AG10803 (cell line): ENCODE data around the gene ARHGEF16.
A peak's percentile ranks its signal among the peaks of the same experiment; 100 is the strongest.

ENCODE experiments used
- DNase-seq: peaks from one replicate; pipeline ENCODE4 v3.0.0; 2010; ENCODE audit warnings: low read depth
- H3K4me3 ChIP-seq: 2 replicates; pipeline ENCODE4 v1.5.1; 2011; ENCODE audit warnings: mild to moderate bottlenecking, low read length, control low read depth
- TF ChIP-seq, protein P1 (sequence below): conservative IDR thresholded peaks from 2 replicates; pipeline ENCODE4 v1.5.1; 2011; ENCODE audit warnings: mild to moderate bottlenecking, low read length, control low read depth, inconsistent platforms

ARHGEF16 gene

DNA sequence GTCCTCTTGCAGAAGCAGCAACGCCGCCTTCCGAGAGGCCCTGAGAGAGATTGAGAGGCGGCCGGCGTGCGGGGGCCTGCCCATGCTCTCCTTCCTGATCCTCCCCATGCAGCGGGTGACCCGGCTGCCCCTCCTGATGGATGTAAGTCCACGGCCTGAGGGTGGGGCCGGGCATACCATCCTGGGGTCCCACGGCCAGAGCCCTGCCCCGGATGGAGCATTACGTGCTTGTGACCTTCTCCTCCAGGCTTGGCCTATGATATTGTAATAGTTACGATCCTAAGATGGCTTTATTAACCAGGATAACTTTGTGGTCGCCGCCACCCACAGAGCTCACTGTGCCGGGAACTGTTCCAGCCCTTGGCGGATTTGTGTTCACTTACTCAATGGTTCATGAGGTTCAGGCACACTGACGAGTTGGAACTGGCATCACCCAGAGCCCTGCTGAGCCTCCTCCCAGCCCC is 18.9 kb downstream of the ARHGEF16 start:
- H3K4me3 ChIP-seq: no peak overlapping the region
- TF ChIP-seq, protein P1, sequence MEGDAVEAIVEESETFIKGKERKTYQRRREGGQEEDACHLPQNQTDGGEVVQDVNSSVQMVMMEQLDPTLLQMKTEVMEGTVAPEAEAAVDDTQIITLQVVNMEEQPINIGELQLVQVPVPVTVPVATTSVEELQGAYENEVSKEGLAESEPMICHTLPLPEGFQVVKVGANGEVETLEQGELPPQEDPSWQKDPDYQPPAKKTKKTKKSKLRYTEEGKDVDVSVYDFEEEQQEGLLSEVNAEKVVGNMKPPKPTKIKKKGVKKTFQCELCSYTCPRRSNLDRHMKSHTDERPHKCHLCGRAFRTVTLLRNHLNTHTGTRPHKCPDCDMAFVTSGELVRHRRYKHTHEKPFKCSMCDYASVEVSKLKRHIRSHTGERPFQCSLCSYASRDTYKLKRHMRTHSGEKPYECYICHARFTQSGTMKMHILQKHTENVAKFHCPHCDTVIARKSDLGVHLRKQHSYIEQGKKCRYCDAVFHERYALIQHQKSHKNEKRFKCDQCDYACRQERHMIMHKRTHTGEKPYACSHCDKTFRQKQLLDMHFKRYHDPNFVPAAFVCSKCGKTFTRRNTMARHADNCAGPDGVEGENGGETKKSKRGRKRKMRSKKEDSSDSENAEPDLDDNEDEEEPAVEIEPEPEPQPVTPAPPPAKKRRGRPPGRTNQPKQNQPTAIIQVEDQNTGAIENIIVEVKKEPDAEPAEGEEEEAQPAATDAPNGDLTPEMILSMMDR: no peak
- DNase-seq: peak; percentile 93

DNA sequence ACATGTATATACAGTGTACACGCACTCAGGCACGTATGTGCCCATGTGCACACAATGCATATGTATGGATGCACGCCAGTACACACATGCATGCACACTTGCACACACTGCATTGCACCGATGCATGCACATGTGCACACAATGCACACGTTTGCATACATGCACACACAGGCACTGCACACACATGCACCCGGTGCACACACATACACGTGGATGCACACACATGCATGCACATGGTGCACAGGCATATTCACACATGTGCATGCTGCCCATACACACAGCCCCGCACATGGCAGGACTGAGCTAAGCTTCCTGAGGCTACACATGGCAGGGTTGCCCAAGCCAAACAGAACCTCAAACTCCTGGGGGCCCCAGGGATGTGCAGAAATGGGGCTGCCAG is 19.6 kb downstream of the ARHGEF16 start:
- no peak for DNase-seq
- TF ChIP-seq, protein P1: no peak
- H3K4me3 ChIP-seq: no peak overlapping the region

DNA sequence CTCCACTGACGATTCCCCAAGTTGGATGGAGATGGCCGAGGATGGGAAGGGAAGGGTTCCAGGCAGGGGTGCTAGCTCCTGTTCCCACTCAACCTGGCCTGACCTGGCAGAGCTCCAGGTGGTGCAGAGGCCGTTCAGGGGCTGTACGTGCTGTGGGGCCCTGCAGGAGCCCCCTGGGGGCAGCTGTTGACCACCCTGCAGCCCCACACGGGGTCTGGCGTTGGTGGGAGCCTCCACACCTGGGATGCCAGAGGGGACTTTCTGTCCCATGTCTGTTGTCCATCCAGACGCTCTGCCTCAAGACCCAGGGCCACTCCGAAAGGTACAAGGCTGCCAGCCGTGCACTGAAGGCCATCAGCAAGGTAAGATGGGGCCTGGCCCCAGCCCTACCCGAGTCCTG is 20.0 kb downstream of the ARHGEF16 start:
- TF ChIP-seq, protein P1: no peak
- no peak for DNase-seq
- H3K4me3 ChIP-seq: no peak overlapping the region

DNA sequence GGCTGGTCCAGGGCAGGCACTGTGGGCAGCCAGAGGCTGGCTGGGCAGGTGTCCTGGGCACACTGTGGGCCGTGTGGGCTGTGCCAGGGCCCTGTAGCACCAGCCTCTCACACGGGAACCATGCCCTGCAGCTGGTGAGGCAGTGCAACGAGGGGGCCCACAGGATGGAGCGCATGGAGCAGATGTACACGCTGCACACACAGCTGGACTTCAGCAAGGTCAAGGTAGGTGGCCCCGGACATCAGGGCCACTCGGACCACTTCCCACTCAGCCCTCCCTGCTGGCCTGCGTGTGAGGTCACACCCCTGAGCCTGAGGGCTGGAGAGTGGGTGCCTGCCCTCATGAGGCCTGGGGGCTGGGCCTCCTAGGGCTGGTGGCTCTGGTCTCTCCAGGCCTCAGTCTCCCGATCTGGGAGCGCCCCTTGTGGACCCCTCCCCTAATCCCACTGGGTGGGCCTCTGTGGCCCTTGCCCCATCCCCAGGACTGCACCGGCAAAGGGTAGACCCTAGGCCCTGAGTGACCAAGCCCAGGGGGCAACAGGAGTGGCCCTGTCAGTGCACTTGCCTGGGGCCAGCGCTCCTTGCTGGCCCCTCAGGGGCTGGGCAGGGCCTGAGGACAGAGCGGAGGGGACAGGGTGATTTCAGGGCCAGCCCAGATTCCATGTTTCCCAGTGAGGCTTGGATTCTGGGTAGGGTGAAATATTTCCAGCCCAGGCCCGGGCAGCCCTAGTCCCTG is 21.5 kb downstream of the ARHGEF16 start:
- TF ChIP-seq, protein P1: no peak
- no peak overlapping the region for H3K4me3 ChIP-seq
- DNase-seq: no peak

DNA sequence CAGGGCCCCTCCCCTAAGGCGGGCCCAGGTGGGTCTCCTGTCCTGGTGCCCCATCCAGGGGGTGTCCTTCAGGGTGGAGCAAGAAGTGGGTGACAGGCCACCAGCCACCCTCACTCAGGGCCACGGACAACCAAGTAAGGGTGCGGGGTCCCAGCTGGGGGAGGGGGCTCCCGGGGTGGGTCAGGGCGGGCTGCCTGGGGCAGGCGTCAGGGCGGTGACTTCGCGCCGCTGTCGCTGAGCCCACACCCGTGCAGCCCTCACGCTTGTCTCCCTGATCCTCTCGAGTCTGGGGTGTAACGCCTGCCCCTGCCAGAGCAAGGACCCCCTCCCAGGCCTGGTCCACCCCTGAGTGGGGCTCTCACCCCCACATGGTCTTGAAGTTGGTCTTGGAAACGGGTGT is 22.2 kb downstream of the ARHGEF16 start:
- TF ChIP-seq, protein P1: no peak
- no peak for DNase-seq
- H3K4me3 ChIP-seq: no peak overlapping the region

DNA sequence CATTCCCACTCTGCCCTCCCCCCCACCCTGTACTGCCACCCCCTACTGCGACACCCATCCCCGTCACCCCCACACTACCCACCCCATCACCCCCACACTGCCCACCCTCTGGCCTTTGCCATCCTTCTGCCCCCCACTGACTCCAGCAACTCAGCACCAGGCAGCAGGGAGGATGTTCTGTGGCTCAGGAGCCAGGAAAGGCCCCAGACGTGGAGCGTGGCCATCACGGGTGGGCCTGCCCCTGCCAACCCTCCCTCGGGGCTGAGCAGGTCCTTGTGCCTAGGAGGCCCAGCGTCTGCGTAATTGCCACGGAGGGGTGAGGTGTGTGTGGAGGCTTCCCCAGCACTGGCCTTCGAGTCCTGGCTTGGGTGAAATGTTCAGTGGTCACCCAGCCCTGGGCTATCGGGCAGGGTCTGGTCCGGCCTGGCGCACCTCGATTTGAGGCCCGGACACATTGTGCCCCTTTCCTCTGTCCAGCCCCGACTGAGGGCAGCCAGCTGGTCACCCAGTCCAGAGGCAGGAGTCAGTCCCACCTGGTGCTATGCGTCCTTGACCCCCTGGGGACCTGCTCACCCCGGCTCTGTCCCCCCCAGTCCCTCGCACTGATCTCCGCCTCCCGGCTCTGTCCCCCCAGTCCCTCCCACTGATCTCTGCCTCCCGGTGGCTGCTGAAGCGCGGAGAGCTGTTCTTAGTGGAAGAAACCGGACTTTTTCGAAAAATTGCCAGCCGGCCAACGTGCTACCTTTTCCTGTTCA is 23.0 kb downstream of the ARHGEF16 start:
- H3K4me3 ChIP-seq: no peak overlapping the region
- TF ChIP-seq, protein P1: no peak
- DNase-seq: no peak

DNA sequence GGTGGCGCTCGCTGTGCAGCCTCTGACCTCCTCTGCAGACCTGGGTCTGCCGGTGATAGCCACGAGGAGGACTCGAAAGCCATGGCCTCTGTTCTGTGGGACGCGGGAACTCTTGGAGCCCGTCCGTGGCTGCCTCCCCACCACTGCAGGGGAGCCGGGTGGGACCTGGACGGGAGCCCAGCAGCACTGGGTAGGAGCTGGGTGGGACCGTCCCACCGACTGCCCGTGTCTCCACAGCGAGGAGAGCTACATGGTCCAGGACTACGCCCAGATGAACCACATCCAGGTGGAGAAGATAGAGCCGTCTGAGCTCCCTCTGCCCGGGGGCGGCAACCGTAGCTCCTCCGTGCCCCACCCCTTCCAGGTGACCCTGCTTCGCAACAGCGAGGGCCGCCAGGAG is 23.7 kb downstream of the ARHGEF16 start:
- TF ChIP-seq, protein P1: no peak
- no peak overlapping the region for H3K4me3 ChIP-seq
- DNase-seq: no peak
